GM03348 (cell line): ENCODE results near the gene CADM1.

Experiments used
- DNase-seq: peaks from one replicate; pipeline ENCODE4 v3.0.0; 2012; ENCODE audit warnings: low spot score

Gene CADM1

DNA sequence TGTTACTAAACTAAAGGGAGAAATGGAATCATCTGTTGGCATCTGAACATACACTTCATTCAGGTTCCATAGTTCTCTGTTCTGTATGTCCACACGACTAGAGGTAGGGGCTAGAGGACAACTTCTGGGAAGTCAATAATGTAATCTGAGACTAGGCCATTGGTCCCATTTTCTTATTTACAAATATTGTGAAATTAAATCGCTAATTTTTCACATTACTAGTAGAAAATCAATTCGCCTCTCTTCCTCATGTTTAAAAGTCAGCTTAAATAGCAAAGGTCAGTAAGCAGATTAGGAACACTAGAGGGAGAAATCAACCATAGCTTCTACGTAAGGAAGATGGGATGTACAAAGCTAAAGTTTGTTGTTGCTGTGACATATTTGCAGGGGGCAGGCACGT, 59.7 kb downstream of the CADM1 start:
- DNase-seq: no peak

DNA sequence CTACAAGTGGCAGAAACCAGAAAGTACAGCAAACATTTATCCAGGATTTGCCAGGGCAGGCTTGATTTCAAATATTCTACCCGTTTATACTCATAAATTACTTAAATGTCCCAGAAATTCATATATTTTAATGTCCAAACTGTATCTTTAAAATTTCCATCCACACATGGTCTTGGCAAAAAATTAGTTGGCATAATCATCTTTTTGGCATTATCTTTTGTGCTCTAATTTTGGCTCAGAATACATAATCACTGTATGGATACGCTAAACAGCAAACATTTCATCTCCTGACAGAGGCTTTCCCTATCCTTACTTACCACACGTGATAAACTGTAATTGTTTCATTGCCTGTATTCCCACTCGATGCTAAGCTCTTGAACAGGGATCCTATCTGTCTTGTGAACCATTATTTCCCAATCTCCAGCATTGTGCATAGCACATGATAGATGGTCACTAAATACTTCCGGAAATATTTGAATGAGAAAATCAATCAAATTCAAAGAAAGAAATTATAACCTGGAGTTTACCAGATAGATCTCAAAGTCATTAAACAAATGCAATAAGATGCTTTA, 64.2 kb downstream of the CADM1 start:
- DNase-seq: no peak

DNA sequence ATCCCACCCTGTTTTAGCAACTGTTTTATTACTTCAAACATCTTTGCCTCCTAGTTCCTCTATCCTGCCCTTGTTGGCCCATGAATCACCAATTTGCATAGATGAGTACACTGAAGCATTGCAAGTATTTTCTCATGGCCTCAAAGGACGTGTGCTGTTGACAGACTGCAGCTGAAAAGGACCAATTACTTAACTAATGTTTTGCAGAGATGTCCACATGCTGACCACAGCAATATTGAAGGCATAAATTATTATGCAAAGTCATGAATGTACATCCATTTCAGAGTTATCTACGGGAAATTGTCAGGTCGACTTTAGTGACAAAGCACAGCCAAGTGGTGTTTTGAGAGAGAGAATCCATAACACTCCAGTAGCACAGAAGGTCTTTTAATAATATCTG, 64.8 kb downstream of the CADM1 start:
- no peak for DNase-seq

- DNase-seq: no peak
Observed at GRCh38 chr11:115437902-115438575, 66.2 kb downstream of the CADM1 start.

GRCh38 chr11:115430345-115430744, 73.9 kb downstream of the CADM1 start:
- DNase-seq: no peak

- DNase-seq: no peak
Observed at GRCh38 chr11:115428306-115428705, 75.9 kb downstream of the CADM1 start.

DNA sequence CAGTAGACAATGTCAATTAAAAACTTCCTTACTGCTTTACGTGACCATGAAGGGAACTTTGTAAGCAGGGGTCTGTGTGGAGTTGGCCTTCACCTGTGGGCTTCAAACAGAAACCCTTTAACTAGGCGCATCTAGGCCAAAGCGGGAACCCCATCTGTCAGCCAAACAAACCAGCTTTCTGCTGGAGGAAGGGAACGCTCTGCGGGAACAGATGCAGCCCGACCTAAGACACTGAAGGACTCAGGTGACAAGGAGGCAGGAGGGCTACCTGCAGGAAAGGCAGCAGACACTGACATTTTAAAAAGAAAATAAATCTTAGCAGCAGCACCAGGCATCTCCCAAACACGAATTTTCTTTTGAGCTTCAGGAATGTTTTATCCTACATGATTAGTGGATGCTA, 78.4 kb downstream of the CADM1 start:
- no peak for DNase-seq

DNA sequence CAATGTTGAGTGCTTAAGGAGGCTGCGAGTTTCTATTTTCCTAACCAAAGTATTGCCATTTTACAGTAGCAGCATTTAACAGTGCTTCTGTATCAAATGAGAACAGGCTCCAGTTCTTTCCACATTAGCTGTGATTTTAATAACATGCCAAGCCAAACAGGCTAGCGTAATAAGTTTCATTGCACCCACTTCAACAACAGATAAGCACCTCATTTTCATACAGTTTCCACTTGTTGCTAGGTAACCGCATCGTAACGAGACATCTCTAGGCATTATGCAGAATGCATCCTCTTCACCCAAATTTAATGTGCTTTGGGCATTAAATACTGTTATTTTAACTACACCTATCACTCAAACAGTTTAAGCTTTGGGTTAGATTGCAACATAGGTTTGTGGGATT, 79.0 kb downstream of the CADM1 start:
- DNase-seq: no peak

- DNase-seq: no peak
Observed at GRCh38 chr11:115423728-115424459, 80.3 kb downstream of the CADM1 start.

GRCh38 chr11:115421992-115422689, 82.1 kb downstream of the CADM1 start:
- DNase-seq: no peak

GRCh38 chr11:115421352-115421991, 82.7 kb downstream of the CADM1 start:
- DNase-seq: no peak

DNA sequence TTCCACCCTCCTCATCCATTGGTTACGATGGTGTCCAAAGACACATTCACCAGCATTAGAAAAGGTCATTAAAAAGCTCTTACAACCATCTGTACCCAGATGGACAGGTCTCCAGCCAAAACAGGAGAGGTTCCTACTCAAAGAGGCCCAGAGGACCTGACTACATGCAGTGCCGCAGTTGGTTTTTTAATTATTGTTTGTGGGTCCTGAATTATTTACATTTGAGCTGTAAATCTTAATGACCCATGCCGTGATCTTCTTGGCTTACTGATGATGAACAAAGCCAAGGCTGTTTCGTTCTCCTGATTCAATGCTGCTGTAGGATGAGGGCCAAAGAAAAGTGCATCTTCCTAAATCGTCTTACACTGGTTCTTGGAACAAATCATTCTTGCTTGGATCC, 83.7 kb downstream of the CADM1 start:
- no peak for DNase-seq

DNA sequence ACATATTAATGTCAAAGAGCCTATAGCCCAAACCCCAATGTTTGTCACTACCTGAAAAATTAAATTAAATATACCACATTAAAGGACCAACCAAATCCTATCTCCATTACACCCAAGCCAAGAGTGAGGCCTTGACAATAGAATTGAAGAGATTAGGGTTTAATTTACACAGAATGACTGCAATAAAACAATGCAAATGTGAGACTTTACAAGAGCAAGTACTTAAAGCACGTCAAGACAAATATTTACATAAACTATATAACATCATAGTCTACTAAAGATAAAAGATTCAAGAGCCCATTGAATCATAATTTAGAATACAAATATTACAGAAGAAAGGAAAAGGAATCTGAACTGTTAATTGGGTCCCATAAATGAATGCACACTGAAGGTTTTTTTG, 85.6 kb downstream of the CADM1 start:
- DNase-seq: no peak

DNA sequence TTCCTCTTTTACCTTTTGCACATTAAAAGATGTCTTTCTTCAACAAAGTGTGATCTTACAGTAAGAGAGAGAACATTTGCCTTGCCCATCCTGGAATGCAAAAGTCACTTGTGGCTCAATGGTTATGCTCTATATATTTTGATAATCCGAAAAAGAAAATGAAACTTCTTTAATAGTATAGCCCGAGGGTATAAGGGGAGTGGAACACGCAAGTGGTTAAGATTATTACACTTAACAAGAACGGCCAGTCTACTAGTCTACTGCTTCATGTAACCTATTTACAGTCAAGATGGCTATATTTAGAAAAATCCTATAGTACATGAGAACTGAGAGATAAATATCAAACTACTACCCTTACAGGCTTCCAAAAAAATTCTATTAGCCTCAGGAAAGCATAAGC, 86.1 kb downstream of the CADM1 start:
- no peak for DNase-seq

- no peak for DNase-seq
Observed at GRCh38 chr11:115411120-115411519, 93.1 kb downstream of the CADM1 start.

GRCh38 chr11:115409691-115410220, 94.5 kb downstream of the CADM1 start:
- no peak for DNase-seq

DNA sequence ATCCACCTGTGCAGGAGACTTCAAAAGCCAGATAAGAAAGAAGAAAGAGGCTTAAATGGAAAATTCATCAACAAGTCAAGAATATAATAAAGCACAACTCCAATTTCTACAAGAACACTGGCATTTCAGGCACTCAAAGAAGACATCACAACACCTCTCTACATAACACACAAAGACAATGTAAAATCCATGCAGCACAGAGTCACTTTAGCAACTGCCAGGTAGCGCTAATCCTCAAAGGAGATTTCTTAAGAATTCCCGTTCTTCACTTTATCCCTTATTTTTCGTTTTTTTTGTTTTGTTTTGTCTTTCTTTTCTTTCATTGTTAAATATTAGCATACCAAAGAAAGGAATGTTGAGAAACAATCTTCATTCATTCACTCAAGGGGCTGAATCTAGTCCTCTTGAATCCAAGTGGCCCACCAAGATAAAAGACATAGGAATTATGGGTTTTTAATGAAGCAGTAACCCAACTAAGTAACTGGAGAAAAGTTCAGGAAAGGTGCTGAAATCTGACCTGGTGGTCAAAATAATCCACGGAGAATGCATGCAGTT, 95.0 kb downstream of the CADM1 start:
- DNase-seq: no peak

DNA sequence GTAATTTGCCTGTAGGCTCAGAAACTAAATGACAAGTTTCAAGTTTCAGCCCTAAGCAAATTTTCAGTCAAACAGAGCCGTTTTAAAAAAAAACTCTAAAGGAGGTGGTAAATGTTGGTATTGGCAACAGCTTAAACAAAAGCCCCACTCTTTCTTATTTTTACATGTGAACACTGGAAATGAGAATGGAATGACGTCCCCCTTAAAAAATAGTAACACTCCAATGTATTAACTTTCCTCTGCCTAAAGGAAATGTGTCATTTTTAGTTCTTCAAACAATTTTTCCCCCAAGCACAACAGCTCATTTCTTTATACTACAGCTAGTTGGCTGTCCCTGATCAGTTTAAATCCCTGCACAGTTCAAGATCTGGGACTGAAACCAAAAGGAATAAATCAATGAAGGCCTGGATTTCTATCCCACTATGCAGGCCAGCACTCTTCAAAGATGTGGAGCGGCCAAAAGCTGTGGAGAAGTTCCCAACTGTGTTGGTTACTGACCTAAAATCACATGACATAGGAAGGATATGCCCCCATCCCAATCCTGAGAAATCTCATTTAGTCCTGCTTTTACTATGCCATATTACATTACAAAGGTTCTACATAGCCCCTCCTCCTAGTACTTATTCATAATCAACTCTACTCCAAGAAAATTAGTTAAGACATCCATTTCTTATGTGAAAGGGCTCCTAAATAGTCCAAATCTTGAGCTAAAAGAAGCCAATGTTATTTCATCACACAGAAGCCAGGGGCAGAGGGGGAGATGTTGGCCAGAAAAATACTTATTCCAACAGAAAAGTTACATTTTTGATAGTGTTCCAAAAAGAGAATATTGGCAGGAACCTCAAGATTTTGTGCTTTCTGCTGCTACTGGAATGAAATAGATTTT, 95.9 kb downstream of the CADM1 start:
- no peak for DNase-seq

DNA sequence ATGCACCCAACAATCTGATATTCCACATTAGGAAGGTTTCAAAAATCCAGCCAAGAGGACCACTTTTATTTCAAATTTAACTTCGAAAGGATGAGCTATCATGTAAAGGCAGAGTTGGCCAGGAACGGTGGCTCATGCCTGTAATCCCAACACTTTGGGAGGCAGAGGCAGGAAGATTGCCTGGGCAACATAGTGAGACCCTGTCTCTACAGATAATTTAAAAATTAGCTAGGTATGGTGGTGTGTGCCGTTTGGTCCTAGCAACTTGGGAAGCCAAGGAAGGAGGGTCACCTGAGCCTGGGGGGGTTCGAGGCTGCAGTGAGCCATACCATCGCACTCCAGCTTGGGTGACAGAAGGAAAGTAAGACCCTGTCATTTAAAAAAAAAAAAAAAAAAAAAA, 96.7 kb downstream of the CADM1 start:
- no peak for DNase-seq

DNA sequence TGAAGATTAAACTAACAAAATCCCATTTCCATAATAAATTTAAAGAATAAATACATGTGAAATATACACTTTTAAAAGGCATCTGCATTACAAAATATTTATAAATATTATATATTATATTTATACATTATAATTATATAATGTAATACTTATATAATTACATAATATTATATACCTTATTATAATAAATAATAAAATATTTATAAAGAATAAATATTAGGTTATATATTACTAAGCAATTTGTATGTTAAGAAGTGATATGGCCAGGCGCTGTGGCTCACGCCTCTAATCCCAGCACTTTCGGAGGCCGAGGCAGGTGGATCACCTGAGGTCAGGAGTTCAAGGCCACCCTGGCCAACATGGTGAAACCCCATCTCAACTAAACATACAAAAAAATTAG, 97.8 kb downstream of the CADM1 start:
- DNase-seq: no peak
